T-helper 1 cell treated with Interleukin-12 subunit alpha and Interleukin-12 subunit beta and Interleukin-4 antibody, amounts not matched to agents 30 μg/mL and 1 μg/mL, for 36 hours (primary cell): ENCODE data around the gene ARHGAP35.
"Not testable (repeated sequence)": the region's sequence is repeated elsewhere in the genome, so short reads cannot be mapped to it uniquely, and the experiment has no call there.

Experiments used
- H3K27ac Mint-ChIP-seq: one replicate; pipeline ENCODE4 v1.8.0; 2021; ENCODE audit warnings: mild to moderate bottlenecking, mixed read lengths
- H3K27me3 Mint-ChIP-seq: one replicate; pipeline ENCODE4 v1.8.0; 2021; ENCODE audit warnings: low read depth, mixed read lengths
- H3K36me3 Mint-ChIP-seq: one replicate; pipeline ENCODE4 v1.8.0; 2021; ENCODE audit warnings: low read depth, mixed read lengths
- H3K4me1 Mint-ChIP-seq: one replicate; pipeline ENCODE4 v1.8.0; 2021; ENCODE audit warnings: low read depth, mixed read lengths
- H3K4me3 Mint-ChIP-seq: one replicate; pipeline ENCODE4 v1.8.0; 2021; ENCODE audit warnings: mild to moderate bottlenecking, moderate library complexity, mixed read lengths
- H3K9me3 Mint-ChIP-seq: one replicate; pipeline ENCODE4 v1.8.0; 2021; ENCODE audit warnings: mixed read lengths

The ARHGAP35 gene

GRCh38 chr19:46875234-46875633 is 14.4 kb downstream of the ARHGAP35 start:
- Mint-ChIP-seq H3K4me3 (no peak overlapping the region), H3K4me1 (peaks cover 4% of the 10 kb centered on the region), H3K27ac (no peak overlapping the region), H3K36me3 (peaks cover 3% of the 10 kb centered on the region), H3K9me3 (no peaks in the 10 kb centered on the region), H3K27me3 (no peaks in the 10 kb centered on the region)

DNA sequence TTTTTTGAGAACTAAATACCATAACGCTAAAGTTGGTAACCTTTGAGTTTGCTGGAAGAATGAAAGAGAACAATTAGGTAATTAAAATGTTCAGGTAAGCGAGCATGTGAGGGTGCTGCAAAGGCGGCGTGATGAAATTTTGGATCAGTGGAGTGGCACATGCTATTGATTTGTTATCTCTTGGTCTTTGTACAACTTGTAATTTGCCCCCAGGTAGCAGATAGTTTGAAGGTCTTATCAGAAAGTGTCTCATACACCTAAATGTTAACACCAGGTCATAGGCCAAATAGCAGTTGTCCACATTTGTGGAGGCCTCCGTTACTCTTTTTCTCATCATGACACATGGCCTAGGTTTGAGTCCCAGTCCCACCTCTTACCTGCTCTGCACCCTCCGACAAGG is 14.9 kb downstream of the ARHGAP35 start:
- H3K4me1 Mint-ChIP-seq = peaks cover 4% of the 10 kb centered on the region
- H3K27ac Mint-ChIP-seq = no peak overlapping the region

DNA sequence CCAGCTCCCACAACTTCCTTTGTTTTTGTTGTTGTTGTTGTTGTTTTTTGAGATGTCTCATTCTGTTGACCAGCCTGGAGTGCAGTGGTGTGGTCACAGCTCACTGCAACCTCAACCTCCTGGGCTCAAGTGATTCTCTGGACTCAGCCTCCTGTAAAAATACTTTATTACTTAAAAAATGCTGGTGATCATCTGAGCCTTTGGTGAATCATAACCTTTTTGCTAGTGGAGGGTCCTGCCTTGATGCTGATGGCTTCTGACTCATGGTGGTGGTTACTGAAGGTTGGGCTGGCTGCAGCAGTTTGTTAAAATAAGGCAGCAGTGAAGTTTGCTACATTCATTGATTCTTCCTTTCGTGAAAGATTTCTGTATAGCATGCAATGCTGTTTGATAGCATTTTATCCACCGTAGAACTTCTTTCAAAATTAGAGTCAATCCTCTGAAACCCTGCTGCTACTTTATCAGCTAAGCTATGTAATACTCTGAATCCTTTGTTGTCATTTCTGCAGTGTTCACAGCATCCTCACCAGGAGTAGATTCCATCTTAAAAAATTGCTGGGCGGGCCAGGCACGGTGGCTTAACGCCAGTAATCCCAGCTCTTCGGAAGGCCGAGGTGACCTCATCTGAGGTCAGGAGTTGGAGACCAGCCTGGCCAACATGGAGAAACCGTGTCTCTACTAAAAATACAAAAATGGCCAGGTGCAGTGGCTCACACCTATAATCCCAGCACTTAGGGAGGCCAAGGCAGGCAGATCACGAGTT is 18.0 kb downstream of the ARHGAP35 start:
- peaks cover 2% of the 10 kb centered on the region for H3K4me1 Mint-ChIP-seq
- no peaks in the 10 kb centered on the region for H3K9me3 Mint-ChIP-seq
- no peaks in the 10 kb centered on the region for H3K27me3 Mint-ChIP-seq
- peaks cover 3% of the 10 kb centered on the region for H3K36me3 Mint-ChIP-seq
- H3K27ac Mint-ChIP-seq = no peak overlapping the region
- H3K4me3 Mint-ChIP-seq = no peak overlapping the region

More for the DNA sequence above, 14.9 kb downstream of the ARHGAP35 start:
- Mint-ChIP-seq H3K9me3 (no peaks in the 10 kb centered on the region), H3K27me3 (no peaks in the 10 kb centered on the region), H3K4me3 (no peak overlapping the region), H3K36me3 (peaks cover 3% of the 10 kb centered on the region)

DNA sequence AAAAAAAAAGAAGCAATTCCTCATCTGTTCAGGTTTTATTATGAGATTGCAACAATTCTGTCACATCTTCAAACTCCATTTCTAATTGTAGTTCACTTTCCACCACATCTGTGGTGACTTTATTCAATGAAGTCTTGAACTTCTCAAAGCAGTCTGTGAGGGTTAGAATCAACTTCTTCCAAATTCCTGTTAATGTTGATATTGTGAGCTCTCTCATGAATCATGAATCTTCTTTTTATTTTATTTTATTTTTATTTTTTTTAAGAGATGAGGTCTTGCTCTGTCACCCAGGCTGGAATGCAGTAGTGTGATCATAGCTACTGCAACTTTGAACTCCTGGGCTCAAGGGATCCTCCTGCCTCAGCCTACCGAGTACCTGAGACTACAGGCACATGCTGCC is 19.6 kb downstream of the ARHGAP35 start:
- Mint-ChIP-seq H3K27me3 (no peaks in the 10 kb centered on the region), H3K9me3 (no peaks in the 10 kb centered on the region), H3K36me3 (peaks cover 2% of the 10 kb centered on the region), H3K27ac (no peak overlapping the region), H3K4me3 (no peak overlapping the region), H3K4me1 (peaks cover 2% of the 10 kb centered on the region)

DNA sequence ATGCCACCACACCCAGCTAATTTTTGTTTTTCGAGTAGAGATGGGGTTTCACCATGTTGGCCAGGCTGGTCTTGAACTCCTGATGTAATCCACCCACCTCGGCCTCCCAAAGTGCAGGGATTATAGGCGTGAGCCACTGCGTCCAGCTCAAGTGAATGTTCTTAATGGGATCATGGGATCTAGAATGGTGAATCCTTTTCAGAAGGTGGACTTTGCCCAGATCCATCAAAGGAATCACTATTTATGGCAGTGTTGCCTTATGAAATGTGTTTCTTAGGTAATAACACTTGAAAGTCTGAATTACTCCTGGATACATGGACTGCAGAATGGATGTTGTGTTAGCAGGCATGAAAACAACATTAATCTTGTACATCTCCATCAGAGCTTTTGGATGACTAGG is 20.3 kb downstream of the ARHGAP35 start:
- no peaks in the 10 kb centered on the region for H3K9me3 Mint-ChIP-seq
- H3K27me3 Mint-ChIP-seq = no peaks in the 10 kb centered on the region
- peaks cover 2% of the 10 kb centered on the region for H3K4me1 Mint-ChIP-seq
- no peaks in the 10 kb centered on the region for H3K36me3 Mint-ChIP-seq
- H3K4me3 Mint-ChIP-seq = no peak overlapping the region
- no peak overlapping the region for H3K27ac Mint-ChIP-seq

GRCh38 chr19:46882034-46882433 is 21.2 kb downstream of the ARHGAP35 start:
- no peaks in the 10 kb centered on the region for H3K27me3 Mint-ChIP-seq

GRCh38 chr19:46882751-46883150 is 22.0 kb downstream of the ARHGAP35 start:
- H3K4me1 Mint-ChIP-seq = peaks cover 12% of the 10 kb centered on the region
- not testable (repeated sequence) for H3K27me3 Mint-ChIP-seq, H3K4me3 Mint-ChIP-seq, H3K9me3 Mint-ChIP-seq, H3K27ac Mint-ChIP-seq, H3K36me3 Mint-ChIP-seq

More at GRCh38 chr19:46882034-46882433, 21.2 kb downstream of the ARHGAP35 start:
- Mint-ChIP-seq H3K36me3 (no peaks in the 10 kb centered on the region), H3K4me1 (peaks cover 9% of the 10 kb centered on the region), H3K4me3 (no peak overlapping the region), H3K27ac (no peak overlapping the region), H3K9me3 (no peaks in the 10 kb centered on the region)

- Mint-ChIP-seq H3K9me3 (no peaks in the 10 kb centered on the region), H3K27me3 (no peaks in the 10 kb centered on the region), H3K36me3 (no peaks in the 10 kb centered on the region), H3K4me1 (peaks cover 13% of the 10 kb centered on the region), H3K27ac (no peak overlapping the region), H3K4me3 (no peak overlapping the region)
These were observed 24.6 kb downstream of the ARHGAP35 start for GRCh38 chr19:46885411-46885810.

DNA sequence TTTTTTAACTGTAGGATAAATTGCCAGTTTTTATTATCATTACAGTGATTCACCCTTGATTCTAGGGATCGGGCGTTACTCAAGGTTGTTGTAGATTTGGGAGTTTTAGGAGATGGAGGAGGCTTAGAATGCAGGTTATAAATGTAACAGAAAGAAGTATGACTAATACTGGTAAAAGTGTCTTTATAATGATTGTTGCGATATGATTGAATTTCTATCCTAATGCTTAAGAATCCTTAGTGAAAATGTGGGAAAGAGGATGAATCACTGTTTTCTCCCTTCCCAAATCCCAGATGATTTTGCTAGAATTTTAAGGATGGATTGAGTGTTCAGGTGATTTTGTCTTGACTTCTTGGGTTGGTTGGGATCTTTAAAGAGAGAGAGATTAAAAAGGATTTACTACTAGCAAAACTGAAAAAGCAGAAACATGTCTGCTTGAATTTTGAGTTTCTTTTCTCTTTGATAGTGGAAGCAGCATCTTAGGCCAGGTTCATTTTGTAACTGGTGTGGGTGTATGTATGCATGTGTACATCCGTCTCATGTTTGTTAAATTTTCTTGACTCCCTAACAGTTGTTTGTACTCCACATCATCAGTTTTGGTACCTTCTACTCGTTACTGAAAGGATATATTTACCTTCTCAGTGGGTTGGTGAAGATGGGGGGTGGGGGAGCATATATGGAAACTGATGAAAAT is 25.9 kb downstream of the ARHGAP35 start:
- no peaks in the 10 kb centered on the region for H3K36me3 Mint-ChIP-seq
- peaks cover 13% of the 10 kb centered on the region for H3K4me1 Mint-ChIP-seq
- no peak overlapping the region for H3K4me3 Mint-ChIP-seq
- H3K9me3 Mint-ChIP-seq = no peaks in the 10 kb centered on the region
- H3K27me3 Mint-ChIP-seq = no peaks in the 10 kb centered on the region
- H3K27ac Mint-ChIP-seq = no peak overlapping the region

DNA sequence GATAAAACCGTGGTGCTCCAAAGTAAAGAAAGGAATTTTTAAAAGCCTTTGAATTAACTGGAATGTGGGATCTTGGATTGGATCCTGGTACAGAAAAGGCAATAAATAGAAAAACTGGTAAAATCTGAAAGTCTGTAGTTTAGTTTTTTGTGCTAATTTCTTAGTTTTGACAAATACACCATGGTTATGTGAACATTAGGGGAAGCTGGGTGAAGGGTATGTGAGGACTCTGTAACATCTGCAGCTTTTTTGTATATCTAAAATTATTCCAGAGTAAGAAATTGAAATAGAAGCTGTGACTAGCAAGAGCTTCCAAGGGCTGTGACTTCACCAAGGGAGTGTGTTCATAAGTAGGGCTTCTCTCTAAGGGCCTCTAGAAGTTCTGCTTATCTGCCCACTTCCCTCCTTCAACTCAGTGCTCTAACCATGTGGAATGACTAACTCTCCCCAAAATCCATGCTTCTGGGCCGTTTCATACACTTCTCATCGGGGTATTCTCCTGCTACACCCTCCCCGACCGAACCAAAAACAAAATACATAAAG is 26.5 kb downstream of the ARHGAP35 start:
- Mint-ChIP-seq H3K9me3 (no peaks in the 10 kb centered on the region), H3K27me3 (no peaks in the 10 kb centered on the region), H3K4me3 (no peak overlapping the region), H3K36me3 (no peaks in the 10 kb centered on the region), H3K4me1 (peaks cover 13% of the 10 kb centered on the region), H3K27ac (no peak overlapping the region)

DNA sequence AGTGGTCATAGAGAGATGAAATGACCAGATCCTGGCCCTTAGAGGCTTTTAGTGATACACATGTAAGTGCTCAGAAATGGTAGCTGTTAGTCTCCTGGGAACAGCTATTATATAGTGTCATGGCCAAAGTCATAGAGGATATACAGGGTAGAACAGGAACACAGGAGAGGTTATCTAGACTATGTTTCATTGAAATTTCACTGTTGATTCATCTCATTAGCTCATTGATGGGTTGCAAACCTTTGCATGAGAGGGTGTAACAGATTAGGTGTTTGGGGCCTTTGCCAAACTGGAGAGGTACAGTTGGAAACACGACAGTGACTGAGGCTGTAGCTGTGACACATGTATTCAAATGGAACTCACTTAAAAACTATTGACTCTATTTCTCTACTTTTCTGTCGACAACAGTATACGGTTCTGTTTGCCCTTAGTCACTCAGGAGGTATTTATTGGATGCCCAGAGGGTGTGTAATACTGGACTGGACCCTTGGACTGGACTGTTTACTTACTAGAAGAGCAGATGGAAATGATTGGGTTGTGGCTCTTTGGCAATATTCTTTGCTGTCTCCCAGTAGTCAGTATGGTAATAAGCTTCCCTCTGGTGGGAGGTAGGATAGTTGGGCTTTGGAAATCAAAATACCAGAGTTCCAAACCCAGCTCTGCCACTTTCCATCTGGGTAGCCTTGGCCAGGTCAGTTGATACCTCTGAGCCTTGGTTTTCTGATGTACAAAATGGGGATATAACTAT is 29.8 kb downstream of the ARHGAP35 start:
- H3K4me1 Mint-ChIP-seq = peaks cover 20% of the 10 kb centered on the region
- H3K27me3 Mint-ChIP-seq = no peaks in the 10 kb centered on the region
- H3K27ac Mint-ChIP-seq = no peak overlapping the region
- H3K4me3 Mint-ChIP-seq = no peak overlapping the region
- H3K9me3 Mint-ChIP-seq = no peaks in the 10 kb centered on the region
- no peaks in the 10 kb centered on the region for H3K36me3 Mint-ChIP-seq

- Mint-ChIP-seq H3K27ac (no peak overlapping the region), H3K36me3 (no peaks in the 10 kb centered on the region), H3K27me3 (no peaks in the 10 kb centered on the region), H3K4me3 (no peak overlapping the region), H3K4me1 (peaks cover 17% of the 10 kb centered on the region), H3K9me3 (no peaks in the 10 kb centered on the region)
These were observed 31.7 kb downstream of the ARHGAP35 start for GRCh38 chr19:46892252-46893179.

DNA sequence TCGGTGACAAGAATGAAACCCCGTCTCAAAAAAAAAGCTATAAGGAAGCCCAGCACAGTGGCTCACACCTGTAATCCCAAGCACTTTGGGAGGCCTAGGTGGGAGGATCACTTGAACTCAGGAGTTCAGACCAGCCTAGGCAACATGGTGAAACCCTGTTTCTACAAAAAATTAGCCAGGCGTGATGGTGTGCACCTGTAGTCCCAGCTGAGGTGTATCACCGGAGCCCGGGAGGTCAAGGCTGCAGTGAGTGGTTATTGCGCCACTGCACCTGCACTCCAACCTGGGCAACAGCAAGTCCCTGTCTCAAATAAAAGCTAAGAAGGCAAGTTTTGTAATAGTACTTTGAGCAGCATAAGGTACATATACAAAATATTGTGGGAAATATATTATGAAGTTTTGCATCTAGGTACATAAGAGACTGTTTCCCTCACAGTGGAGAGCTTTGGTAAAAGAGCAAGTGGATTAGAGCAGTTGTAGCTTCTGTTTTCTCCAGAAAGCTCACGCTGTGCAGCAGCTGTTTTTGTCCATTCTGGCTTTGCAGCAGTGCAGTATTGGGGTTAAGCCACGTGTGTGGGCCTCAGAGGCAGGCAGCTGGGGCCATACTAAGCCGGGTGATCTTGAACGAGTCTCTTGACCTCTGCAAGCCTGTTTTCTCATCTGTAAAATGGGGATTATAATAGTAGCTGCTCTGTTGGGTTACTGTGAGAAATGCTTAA is 35.4 kb downstream of the ARHGAP35 start:
- peaks cover 3% of the 10 kb centered on the region for H3K36me3 Mint-ChIP-seq
- no peak overlapping the region for H3K27ac Mint-ChIP-seq
- no peak overlapping the region for H3K4me3 Mint-ChIP-seq
- H3K9me3 Mint-ChIP-seq = no peaks in the 10 kb centered on the region
- no peaks in the 10 kb centered on the region for H3K27me3 Mint-ChIP-seq
- peaks cover 22% of the 10 kb centered on the region for H3K4me1 Mint-ChIP-seq
